ACC112 (cell line): ENCODE measurements around the gene D2HGDH.
"Not testable (repeated sequence)": the region's sequence is repeated elsewhere in the genome, so short reads cannot be mapped to it uniquely, and the experiment has no call there.

Experiments
- H2AFZ ChIP-seq: fragments of 200-600 bp; sonication (generic); one replicate; pipeline ENCODE4 v1.6.0; 2017; ENCODE audit warnings: antibody characterized with exemption, low read length; ENCODE audit not compliant: unreplicated experiment
- H3K27ac ChIP-seq: fragments of 200-600 bp; sonication (generic); 2 replicates; pipeline ENCODE4 v1.5.1; 2014; ENCODE audit warnings: low read depth, mild to moderate bottlenecking, antibody characterized with exemption, low read length, moderate library complexity
- H3K27me3 ChIP-seq: fragments of 200-600 bp; sonication (generic); 2 replicates; pipeline ENCODE4 v1.6.1; 2014; ENCODE audit warnings: mild to moderate bottlenecking, antibody characterized with exemption, low read length, moderate library complexity, mixed read lengths; ENCODE audit not compliant: insufficient read depth
- H3K36me3 ChIP-seq: fragments of 200-600 bp; sonication (generic); 2 replicates; pipeline ENCODE4 v1.6.1; 2016; ENCODE audit warnings: mild to moderate bottlenecking, antibody characterized with exemption, low read length, moderate library complexity, mixed read lengths; ENCODE audit not compliant: insufficient read depth
- H3K4me1 ChIP-seq: fragments of 200-600 bp; sonication (generic); one replicate; pipeline ENCODE4 v1.6.1; 2016; ENCODE audit warnings: low read length, mixed read lengths; ENCODE audit not compliant: insufficient read depth, unreplicated experiment, control insufficient read depth
- H3K4me3 ChIP-seq: fragments of 200-600 bp; sonication (generic); 2 replicates; pipeline ENCODE4 v1.5.1; 2014; ENCODE audit warnings: mild to moderate bottlenecking, low read depth, low read length
- H3K79me2 ChIP-seq: fragments of 200-600 bp; sonication (generic); one replicate; pipeline ENCODE4 v1.6.0; 2016; ENCODE audit warnings: low read length; ENCODE audit not compliant: control insufficient read depth, unreplicated experiment, insufficient read depth

Gene D2HGDH

DNA sequence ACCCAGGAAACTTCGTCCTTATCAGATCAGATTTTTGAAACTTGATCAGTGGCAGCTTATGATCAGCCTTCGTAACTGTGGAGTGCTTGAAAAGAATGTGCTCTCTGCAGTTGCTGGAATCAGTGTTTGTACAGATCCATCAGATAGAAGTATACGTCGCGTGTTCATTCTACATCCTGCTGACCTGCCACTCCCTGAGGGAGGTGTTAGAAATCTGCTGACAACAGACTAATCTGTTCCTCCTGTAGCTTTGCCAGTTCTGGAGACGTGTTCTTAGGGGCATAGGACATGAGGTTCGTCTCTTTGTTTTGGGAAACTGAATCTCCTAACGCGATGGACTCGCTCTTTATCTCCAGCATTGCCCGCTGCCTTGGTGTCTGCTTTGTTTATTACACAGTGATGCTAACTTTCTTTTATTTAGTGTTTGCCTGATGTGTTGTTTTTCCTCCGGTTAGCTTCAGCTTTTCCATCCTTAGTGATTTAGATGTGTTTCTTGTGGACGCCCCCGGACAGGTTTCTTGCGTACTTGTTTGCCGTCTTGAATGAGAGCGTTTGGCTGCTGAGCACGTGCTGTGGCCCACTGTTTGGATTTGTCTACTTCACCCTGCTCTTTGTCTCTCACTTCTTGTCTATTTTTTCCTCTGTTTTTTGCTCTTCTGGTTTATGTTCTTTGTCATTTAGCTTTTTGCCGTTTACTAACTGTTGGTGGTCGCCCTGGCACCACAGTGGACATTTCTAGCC is 24.8 kb downstream of the D2HGDH start:
- H3K27ac ChIP-seq, result no peak overlapping the region
- H3K36me3 ChIP-seq, result peaks cover 19% of the 10 kb centered on the region; the same call in 1 of the 2 replicates
- no peak overlapping the region for H3K4me3 ChIP-seq
- H3K79me2 ChIP-seq, result no peaks in the 10 kb centered on the region
- no peaks in the 10 kb centered on the region for H3K4me1 ChIP-seq
- no peaks in the 10 kb centered on the region for H3K27me3 ChIP-seq
- H2AFZ ChIP-seq, result no peak overlapping the region

DNA sequence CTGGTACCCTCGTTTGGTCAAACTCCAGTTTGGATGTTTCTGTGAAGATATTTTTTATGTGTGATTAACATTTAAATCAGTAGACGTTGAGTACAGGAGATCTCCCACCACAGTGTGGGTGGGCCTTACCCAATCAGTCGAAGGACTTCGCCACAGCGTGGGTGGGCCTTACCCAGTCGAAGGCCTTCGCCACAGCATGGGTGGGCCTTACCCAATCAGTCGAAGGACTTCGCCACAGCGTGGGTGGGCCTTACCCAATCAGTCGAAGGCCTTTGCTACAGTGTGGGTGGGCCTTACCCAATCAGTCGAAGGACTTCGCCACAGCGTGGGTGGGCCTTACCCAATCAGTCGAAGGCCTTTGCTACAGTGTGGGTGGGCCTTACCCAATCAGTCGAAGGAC is 25.5 kb downstream of the D2HGDH start:
- H3K4me1 ChIP-seq, H3K79me2 ChIP-seq, H3K27ac ChIP-seq, H3K27me3 ChIP-seq, H3K4me3 ChIP-seq, H2AFZ ChIP-seq: not testable (repeated sequence)
- peaks cover 19% of the 10 kb centered on the region; the same call in 1 of the 2 replicates for H3K36me3 ChIP-seq

- Histone ChIP-seq H3K79me2 (no peaks in the 10 kb centered on the region), H2AFZ (no peak overlapping the region), H3K4me3 (no peak overlapping the region), H3K36me3 (peaks cover 19% of the 10 kb centered on the region; the same call in 1 of the 2 replicates), H3K27me3 (no peaks in the 10 kb centered on the region), H3K4me1 (no peaks in the 10 kb centered on the region), H3K27ac (no peak overlapping the region)
These were observed 25.9 kb downstream of the D2HGDH start for GRCh38 chr2:241760301-241760771.

DNA sequence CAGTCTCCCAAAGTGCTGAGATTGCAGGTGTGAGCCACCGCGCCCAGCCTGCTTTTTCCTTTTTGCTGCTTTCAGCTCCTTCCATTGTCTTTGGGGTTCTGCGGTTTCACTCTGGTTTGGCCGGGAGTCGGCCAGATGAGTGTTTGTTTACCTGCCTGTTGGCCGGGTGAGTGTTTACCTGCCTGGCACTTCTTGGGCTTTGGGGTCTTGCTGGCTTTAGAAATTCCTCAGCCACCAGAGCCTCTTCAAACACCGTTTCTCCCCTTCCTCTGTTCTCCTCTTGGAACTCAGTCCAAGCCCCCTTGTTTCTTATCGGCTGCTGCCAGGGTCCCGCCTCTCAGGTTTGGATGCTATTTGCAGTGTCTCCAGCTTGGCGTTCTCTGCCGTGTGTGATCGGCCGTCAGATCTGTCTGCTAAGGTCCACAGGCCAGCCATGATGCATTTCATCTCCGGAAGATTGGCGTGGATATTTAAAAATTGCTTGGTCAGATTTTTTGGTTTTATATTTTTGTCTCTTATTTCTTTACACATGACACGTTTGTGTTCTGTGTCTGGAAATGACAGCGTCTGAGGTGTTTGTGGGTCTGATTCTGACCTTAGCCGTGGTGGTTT is 28.0 kb downstream of the D2HGDH start:
- no peaks in the 10 kb centered on the region for H3K4me1 ChIP-seq
- H3K36me3 ChIP-seq, result peaks cover 19% of the 10 kb centered on the region; the same call in 1 of the 2 replicates
- no peaks in the 10 kb centered on the region for H3K27me3 ChIP-seq
- no peak overlapping the region for H3K27ac ChIP-seq
- no peaks in the 10 kb centered on the region for H3K79me2 ChIP-seq
- H2AFZ ChIP-seq, result no peak overlapping the region
- no peak overlapping the region for H3K4me3 ChIP-seq

DNA sequence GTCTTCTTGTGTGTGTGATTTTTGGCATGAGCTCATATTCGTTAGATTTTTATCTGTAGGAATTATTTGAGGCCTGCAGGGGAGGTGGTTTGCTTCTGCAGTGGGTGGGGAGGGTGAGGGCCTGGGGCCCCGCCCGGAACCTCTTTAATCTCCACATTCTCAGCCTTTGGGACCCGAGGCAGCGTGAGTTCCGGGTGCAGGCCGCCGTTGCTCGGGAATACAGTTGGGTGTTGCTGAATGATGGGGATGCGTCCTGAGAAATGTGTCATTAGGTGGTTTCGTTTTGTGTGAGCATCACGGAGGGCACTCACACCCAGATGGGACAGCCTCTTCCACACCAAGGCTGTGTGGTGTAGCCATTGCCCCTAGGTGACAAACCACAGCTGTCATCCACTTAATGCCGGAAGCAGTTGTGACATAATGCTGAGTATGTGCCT is 28.5 kb downstream of the D2HGDH start:
- H3K27me3 ChIP-seq, result no peaks in the 10 kb centered on the region
- H3K36me3 ChIP-seq, result peaks cover 19% of the 10 kb centered on the region; the same call in 1 of the 2 replicates
- no peak overlapping the region for H2AFZ ChIP-seq
- H3K79me2 ChIP-seq, result no peaks in the 10 kb centered on the region
- no peaks in the 10 kb centered on the region for H3K4me1 ChIP-seq
- no peak overlapping the region for H3K27ac ChIP-seq
- no peak overlapping the region for H3K4me3 ChIP-seq

DNA sequence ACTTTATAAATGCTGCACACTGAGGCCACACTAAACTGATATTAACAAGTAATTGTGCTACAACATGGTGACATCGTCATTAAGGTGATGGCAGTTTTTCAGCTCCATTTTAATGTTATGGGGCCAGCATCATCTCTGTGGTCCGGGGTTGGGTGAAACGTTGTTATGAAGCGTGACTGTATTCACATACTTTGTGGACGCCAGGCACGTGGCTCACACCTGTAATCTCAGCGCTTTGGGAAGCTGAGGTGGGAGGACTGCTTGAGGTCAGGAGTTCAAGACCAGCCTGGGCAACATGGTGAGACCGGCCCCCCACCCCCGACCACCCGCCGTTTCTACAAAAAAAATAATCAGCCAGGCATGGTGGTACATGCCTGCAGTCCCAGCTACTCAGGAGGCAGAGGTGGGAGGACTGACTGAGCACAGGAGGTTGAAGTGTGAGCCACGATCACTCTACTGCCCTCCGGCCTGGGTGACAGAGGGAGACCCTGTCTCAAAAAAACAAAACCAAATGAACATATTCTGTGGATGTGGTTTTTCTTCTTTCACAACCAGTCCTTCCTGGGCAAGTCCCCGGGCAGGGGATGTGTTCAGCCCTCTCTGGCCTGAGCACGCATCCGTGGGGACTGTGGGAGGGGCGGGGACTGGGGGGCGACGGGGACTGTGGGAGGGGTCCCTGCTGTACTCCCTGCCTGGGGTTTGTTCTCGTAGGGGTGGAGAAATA is 29.3 kb downstream of the D2HGDH start:
- Histone ChIP-seq H3K36me3 (peaks cover 19% of the 10 kb centered on the region; the same call in 1 of the 2 replicates), H3K27me3 (no peaks in the 10 kb centered on the region), H3K79me2 (no peaks in the 10 kb centered on the region), H3K4me3 (no peak overlapping the region), H3K27ac (no peak overlapping the region), H2AFZ (no peak overlapping the region), H3K4me1 (no peaks in the 10 kb centered on the region)

DNA sequence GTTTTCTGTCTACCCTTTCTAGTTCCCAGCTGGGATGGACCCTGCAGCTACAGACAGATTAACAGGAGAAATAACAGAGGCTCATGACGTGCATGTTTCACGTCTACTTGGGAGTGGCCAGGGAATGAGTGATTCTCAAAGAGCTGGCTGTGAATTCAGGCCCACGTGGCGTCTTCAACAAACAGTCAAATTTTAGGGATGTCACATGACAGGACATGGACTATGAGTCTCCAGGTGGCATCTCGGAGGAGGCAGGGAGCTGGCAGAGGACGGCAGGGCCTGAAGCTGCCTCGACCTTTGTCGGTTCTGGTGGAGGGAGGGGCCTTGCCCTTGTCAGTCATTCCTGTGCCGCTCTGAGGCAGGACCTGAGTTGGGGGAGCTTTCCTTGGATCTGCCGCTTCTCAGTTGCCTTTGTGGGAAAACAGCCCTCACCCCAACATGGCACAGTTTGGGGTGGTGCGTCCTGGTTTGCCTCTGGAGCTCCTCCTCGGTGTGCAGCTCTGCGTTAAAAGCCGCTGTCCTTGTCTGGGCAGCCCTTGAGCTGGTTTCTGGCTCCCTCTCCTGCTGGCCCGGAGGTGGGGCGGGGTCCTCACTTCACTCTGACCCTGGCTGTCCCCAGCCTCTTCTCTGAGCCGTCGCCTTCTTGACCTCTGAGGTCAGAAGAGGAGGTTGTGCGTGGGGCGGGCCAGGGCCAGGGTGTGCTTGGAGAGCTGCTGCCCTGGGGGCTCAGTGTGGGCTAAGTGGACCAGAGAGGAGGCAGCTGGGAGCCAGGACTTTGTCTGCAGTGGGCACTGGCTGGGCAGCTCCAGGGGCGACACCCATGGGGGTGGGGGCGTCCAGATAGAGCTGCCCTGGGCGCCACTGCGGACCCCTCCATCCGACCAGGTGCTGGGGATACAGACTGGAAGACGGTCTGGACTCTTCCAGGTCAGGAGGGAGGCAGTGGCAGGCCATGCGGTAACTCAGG is 30.1 kb downstream of the D2HGDH start:
- Histone ChIP-seq H3K4me3 (no peak overlapping the region), H3K4me1 (no peaks in the 10 kb centered on the region), H3K27ac (no peak overlapping the region), H3K79me2 (no peaks in the 10 kb centered on the region), H3K36me3 (peaks cover 13% of the 10 kb centered on the region; the same call in 1 of the 2 replicates), H2AFZ (no peak overlapping the region), H3K27me3 (no peaks in the 10 kb centered on the region)

DNA sequence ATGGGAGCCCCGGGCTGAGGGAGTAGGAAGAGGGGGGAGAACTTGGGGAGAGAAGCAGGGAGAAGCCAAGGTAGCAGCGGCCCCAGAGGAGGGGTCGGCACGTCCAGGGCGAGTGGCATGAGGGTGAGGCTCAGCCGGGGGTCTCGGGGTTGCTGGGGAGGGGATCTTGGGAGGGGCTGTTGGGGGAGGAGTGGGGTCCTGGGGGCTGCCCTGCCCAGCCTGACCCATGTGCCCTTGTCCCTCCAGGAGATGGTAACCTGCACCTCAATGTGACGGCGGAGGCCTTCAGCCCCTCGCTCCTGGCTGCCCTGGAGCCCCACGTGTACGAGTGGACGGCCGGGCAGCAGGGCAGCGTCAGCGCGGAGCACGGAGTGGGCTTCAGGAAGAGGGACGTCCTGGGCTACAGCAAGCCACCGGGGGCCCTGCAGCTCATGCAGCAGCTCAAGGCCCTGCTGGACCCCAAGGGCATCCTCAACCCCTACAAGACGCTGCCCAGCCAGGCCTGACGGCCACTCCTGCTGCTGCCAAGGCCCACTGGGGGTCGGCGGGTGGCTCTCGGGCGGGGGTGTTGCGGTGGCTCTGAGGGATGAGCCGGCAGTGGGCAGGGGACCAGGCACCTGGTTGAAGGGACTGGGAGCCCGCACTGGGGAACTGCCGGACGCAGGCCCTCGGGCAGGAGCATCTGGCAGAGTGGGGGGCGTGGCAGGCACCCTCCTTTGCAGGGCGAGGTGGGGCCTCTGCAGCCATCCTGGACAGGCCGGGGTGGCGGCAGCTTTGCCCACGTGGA is 33.2 kb downstream of the D2HGDH start:
- no peaks in the 10 kb centered on the region for H3K27me3 ChIP-seq
- H3K36me3 ChIP-seq, result no peaks in the 10 kb centered on the region
- H3K79me2 ChIP-seq, result no peaks in the 10 kb centered on the region
- H2AFZ ChIP-seq, result no peak overlapping the region
- no peak overlapping the region for H3K27ac ChIP-seq
- H3K4me3 ChIP-seq, result no peak overlapping the region
- peaks cover 7% of the 10 kb centered on the region for H3K4me1 ChIP-seq

DNA sequence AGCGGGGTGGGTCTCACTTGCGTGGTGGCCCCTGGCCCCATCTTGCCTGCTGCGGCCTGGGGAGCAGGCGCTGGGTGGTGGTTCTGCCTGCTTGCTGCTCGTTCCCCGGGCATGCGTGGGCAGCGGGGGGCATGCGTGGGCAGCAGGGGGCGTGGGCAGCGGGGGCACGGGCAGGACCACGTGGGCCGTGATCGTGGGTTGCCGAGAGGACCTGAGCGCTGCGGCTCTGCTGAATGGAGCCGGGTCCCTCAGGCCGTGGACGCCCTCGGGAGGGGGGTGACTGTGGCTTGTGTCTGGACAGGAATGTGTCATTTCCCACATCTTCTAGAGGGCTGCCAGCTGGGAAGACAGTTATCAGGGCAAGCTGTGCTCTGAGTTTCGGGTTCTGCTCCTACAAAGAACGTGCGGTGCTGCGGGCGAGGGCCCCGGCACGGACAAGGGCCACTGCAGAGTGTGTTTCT is 33.9 kb downstream of the D2HGDH start:
- H3K4me1 ChIP-seq, result peaks cover 7% of the 10 kb centered on the region
- no peak overlapping the region for H3K27ac ChIP-seq
- no peak overlapping the region for H2AFZ ChIP-seq
- H3K36me3 ChIP-seq, result no peaks in the 10 kb centered on the region
- H3K79me2 ChIP-seq, result no peaks in the 10 kb centered on the region
- no peaks in the 10 kb centered on the region for H3K27me3 ChIP-seq
- no peak overlapping the region for H3K4me3 ChIP-seq
